Thyroid gland (tissue), 4 donors: ENCODE results near the gene SNX2.

ENCODE experiments used
- CTCF ChIP-seq, 6 experiments: fragments of 200-600 bp in 3 of 6; fragments of 450-650 bp in 3 of 6; sonication (generic) in 3 of 6; IDR thresholded peaks; one replicate each; pipeline ENCODE4 v1.5.1; 2016 to 2019; ENCODE audit warnings: antibody characterized with exemption in 6 of 6, mild to moderate bottlenecking in 2 of 6, inconsistent platforms in 1 of 6, moderate library complexity in 1 of 6
- POLR2A ChIP-seq, 2 donors: fragments of 450-650 bp; IDR thresholded peaks; one replicate each; pipeline ENCODE4 v1.6.1; 2017; ENCODE audit warnings: antibody characterized with exemption in 2 of 2, mild to moderate bottlenecking in 2 of 2, moderate library complexity in 1 of 2

- TF ChIP-seq CTCF (IDR thresholded peaks at IDR 0.05): no peak
- no peak for TF ChIP-seq POLR2A (IDR thresholded peaks at IDR 0.05)
Observed at GRCh38 chr5:122760236-122760635, 14.6 kb upstream of the SNX2 start.
